ENCODE measurements around the gene IFNB1.

The IFNB1 gene

DNA sequence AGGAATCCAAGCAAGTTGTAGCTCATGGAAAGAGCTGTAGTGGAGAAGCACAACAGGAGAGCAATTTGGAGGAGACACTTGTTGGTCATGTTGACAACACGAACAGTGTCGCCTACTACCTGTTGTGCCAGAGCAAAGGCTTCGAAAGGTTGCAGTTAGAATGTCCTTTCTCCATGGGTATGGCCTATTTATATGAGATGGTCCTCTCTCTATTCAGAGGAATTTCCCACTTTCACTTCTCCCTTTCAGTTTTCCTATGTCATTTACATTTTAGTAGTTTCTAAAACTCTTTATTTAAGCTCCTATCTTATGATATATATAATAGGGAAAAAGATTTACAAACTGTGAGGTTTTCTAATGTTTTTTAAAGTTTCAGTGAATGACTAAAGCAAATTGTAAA, at the start of gene IFNB1:
IFNB1 (minus strand) TSS at position 162 of the 400 bp plus-strand sequence; CDS start at position 89, 73 bp downstream.
- Mint-ChIP-seq H3K4me1 (peaks cover 33% of the 10 kb centered on the region), H3K9me3 (no peaks in the 10 kb centered on the region), H3K36me3 (no peaks in the 10 kb centered on the region), H3K27ac (no peak within 1 kb of the TSS), H3K4me3 (no peak within 1 kb of the TSS), H3K27me3 (no peaks in the 10 kb centered on the region)

DNA sequence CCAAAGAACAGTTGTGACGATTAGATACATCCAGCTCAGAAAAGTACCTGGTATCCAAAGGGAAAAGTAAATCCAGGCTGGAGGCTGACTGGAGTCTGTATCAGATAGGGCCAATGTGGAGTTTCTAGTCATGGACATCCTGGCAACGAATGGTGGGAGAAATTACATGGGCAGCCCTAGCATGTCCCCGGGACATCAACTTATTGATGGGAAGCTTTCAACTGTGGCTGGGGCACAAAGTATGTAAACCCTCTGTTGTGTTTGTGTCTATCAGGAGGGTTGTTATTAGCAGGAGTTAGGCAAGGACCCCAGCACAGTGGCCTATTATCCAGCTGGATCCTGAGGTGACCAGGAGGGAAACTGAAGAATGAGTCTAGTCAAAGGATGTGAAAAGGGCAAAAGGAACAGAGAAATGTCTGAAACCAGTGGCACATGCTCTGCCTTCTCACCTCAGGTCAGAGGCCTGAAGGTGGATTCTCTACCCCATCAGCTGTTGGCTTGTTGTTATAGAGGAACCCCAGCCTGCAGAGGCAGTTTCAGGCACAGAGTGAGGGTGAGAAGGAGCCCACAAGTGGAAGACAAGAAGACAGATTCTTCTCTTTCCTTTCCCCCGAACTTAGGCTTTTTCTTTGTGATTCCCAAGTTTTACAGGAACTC, 44.0 kb upstream of the IFNB1 start:
- H3K4me1 Mint-ChIP-seq = no peaks in the 10 kb centered on the region
- peaks cover 5% of the 10 kb centered on the region for H3K27me3 Mint-ChIP-seq
- H3K9me3 Mint-ChIP-seq = no peaks in the 10 kb centered on the region
- no peaks in the 10 kb centered on the region for H3K36me3 Mint-ChIP-seq
- no peak overlapping the region for H3K4me3 Mint-ChIP-seq
- no peak overlapping the region for H3K27ac Mint-ChIP-seq

DNA sequence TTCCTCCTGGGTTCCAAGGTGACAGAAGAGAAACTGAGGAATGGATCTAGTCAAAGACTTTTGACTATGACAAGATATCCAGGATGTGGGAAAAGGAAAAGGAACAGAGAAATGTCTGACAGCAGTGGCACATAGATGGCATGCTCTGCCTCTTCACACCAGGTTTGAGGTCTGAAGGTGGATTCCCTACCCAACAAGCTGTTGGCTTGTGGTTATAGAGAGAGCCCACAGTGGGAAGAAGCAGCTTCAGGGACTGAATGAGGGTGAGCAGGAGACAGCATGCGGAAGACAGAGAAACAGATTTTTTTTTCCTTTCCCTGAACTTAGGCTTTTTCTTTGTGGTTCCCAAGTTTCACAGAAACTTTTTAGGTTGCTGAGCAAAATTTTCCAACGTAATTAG, 43.3 kb upstream of the IFNB1 start:
- no peak overlapping the region for H3K4me3 Mint-ChIP-seq
- peaks cover 1% of the 10 kb centered on the region for H3K27me3 Mint-ChIP-seq
- no peaks in the 10 kb centered on the region for H3K9me3 Mint-ChIP-seq
- no peak overlapping the region for H3K27ac Mint-ChIP-seq
- H3K36me3 Mint-ChIP-seq = no peaks in the 10 kb centered on the region
- no peaks in the 10 kb centered on the region for H3K4me1 Mint-ChIP-seq

DNA sequence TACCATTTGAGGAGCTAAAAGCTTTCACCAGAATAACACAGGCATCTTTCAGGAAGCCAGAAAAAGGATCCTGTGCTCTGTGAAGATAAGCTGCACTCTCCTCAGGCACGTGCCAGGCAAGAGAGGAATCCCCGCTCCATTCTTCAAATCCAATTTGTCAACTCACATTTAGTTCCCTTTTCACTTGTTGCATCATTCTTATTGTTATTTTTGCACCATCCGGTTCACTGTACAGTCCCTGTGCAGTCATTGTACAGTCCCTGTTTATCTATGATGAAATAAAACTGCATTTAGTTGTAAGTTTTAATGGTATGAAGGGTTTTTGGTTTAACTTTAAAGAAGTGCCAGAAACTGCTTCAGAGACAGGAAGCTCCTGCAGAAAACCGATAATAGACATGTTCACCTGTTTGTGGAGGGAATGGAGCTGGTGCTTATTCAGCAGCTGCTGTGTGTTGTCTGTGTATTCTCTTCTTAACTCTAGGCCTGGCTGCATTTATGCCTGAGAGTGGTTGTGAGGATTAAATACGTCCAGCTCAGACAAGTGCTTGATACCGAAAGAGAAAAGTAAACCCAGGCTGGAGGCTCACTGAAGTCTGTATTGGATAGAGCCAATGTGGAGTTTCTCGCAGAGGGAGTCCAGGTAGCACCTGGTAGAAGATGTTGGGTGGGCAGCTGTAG, 41.5 kb upstream of the IFNB1 start:
- no peak overlapping the region for H3K27ac Mint-ChIP-seq
- no peaks in the 10 kb centered on the region for H3K4me1 Mint-ChIP-seq
- H3K4me3 Mint-ChIP-seq = no peak overlapping the region
- peaks cover 1% of the 10 kb centered on the region for H3K27me3 Mint-ChIP-seq
- H3K9me3 Mint-ChIP-seq = no peaks in the 10 kb centered on the region
- no peaks in the 10 kb centered on the region for H3K36me3 Mint-ChIP-seq

DNA sequence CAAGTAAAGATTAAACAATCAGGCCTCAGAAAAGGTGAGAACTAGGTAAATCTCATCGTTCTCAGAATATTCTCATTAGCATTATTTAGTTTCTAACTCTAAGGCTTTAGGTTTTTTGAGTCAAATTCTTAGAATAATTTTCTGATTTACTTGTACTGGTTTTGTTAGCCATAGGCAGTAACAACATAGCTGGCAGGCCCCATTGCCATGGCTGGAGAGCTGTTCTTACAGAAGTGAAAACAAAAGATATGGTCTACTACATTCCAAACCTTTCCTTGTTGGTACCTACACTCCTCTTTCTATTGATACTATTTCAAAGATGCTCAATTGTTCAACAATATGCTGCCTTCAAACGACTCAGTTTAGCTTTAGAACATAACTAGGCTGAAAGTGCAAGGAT, 36.6 kb upstream of the IFNB1 start:
- Mint-ChIP-seq H3K27ac (no peak overlapping the region), H3K4me1 (no peaks in the 10 kb centered on the region), H3K36me3 (no peaks in the 10 kb centered on the region), H3K9me3 (no peaks in the 10 kb centered on the region), H3K4me3 (no peak overlapping the region), H3K27me3 (no peaks in the 10 kb centered on the region)

DNA sequence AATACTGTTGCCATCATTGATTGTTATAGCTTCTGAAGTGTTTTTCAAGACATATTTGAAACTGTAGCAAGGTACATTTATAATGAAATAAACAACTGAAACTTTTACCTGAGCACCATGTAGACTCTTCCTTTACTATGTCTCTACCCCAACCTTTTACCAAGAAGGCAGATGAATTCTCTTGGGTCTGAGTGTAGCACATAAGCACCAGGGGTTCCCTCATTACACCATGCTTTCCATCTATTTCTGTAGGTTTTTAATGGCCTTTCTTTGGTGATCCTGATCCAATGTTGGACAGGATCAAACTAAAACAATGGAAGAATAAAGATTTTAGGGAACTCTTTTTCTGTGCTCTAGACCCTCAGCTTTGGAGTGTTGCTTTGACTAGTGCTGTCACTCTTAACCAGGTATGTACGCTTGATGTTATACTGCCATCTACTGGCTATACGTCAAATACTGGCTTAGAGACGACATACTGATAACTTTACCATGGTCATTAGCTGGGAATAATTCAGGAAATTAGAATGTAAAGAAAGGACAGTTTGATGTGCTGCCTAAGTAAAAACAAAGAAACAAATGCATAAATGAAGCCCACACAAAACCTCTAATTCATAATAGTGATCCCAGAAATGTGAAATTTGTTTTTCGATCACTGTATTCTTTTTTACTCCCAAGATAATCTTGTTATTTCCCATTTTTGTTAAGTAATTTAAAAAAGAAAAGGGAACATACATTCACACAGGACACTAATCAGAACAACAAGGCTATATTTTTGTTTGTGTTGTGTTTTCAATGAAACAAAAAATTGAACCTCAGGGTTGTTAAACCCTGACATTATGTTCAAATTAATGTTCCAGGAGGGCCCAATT, 33.2 kb upstream of the IFNB1 start:
- Mint-ChIP-seq H3K36me3 (no peaks in the 10 kb centered on the region), H3K4me1 (no peaks in the 10 kb centered on the region), H3K9me3 (no peaks in the 10 kb centered on the region), H3K27me3 (peaks cover 2% of the 10 kb centered on the region), H3K27ac (no peak overlapping the region), H3K4me3 (no peak overlapping the region)

DNA sequence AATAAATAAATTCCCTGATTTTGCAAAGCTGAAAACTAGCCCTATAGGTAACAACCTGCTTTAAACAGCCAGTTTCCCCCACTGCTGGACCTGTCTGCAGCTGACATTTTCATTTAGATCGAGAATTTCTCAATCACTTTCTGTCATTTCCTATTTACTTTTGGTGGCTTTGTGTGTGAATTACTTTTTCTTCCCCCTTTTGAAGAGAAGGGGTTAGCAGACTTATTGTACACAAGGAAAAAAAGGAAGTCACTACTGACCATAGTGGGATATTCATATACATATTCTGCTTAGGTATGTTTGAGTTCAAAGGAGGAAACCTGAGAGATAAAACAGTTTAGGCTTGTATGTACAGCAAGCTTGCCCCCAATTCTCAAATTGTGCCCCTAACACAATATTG, 27.0 kb upstream of the IFNB1 start:
- no peaks in the 10 kb centered on the region for H3K36me3 Mint-ChIP-seq
- H3K4me3 Mint-ChIP-seq = no peak overlapping the region
- H3K4me1 Mint-ChIP-seq = peaks cover 7% of the 10 kb centered on the region
- no peaks in the 10 kb centered on the region for H3K9me3 Mint-ChIP-seq
- H3K27ac Mint-ChIP-seq = no peak overlapping the region
- peaks cover 2% of the 10 kb centered on the region for H3K27me3 Mint-ChIP-seq

DNA sequence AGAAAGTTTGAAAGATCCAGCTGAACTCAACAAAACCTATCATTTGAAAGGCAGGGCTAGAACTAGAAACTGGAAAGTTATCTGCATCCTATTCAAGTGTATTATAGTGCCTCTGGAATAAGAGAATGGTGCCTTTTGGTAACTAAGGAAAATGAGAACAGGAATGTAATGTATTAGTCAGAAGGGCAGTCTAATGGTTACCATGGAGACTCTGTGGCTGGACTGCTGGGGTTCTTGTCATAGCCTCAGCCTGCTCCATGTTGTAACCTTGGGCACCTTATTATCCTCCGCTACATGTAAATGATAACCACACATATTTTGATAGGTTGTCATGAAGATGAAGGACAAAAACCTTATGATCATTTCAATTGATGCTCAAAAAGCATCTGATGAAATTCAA, 24.6 kb upstream of the IFNB1 start:
- peaks cover 11% of the 10 kb centered on the region for H3K4me1 Mint-ChIP-seq
- no peaks in the 10 kb centered on the region for H3K36me3 Mint-ChIP-seq
- H3K27ac Mint-ChIP-seq = no peak overlapping the region
- peaks cover under 1% of the 10 kb centered on the region for H3K27me3 Mint-ChIP-seq
- no peaks in the 10 kb centered on the region for H3K9me3 Mint-ChIP-seq
- no peak overlapping the region for H3K4me3 Mint-ChIP-seq

DNA sequence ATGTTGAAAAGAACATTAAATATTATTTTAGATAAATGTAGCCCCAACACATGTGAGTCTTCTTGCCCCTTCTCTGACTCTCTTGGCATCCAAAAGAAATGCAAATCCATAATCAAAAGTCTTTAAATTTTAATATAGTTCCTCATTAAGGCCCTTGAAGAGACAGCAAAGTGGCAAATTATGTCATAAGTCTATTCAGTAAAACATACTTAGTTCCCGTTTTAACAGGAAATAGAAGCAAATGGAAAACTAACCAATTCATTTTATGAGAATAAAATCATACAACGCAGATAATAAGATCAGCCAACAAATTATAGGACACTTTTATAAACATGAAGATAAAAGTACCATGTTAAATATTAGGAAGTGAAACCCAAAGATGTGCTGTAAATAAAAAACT, 20.1 kb upstream of the IFNB1 start:
- Mint-ChIP-seq H3K27ac (no peak overlapping the region), H3K4me3 (no peak overlapping the region), H3K27me3 (no peaks in the 10 kb centered on the region), H3K4me1 (peaks cover 33% of the 10 kb centered on the region), H3K9me3 (no peaks in the 10 kb centered on the region), H3K36me3 (no peaks in the 10 kb centered on the region)

DNA sequence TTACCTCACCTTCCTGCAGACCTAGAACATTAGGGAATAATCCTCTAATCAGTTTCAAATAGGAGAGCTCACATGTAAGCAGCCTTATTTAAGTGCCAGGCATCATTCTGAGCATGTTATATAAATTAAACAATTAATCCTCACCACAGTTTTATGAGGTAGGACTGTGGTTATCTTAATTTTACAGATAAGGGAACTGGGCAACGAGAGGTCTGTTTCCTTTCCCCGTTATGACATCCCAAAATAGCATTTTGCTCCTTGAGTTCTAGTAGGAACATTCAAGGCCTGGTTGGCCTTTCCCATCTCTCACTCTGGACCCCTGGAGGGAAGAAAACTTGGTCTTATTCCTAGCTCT, 19.1 kb upstream of the IFNB1 start:
- Mint-ChIP-seq H3K36me3 (no peaks in the 10 kb centered on the region), H3K27me3 (no peaks in the 10 kb centered on the region), H3K4me1 (peaks cover 40% of the 10 kb centered on the region), H3K27ac (peak overlapping the region; percentile 86), H3K9me3 (no peaks in the 10 kb centered on the region), H3K4me3 (peak overlapping the region; percentile 72)

DNA sequence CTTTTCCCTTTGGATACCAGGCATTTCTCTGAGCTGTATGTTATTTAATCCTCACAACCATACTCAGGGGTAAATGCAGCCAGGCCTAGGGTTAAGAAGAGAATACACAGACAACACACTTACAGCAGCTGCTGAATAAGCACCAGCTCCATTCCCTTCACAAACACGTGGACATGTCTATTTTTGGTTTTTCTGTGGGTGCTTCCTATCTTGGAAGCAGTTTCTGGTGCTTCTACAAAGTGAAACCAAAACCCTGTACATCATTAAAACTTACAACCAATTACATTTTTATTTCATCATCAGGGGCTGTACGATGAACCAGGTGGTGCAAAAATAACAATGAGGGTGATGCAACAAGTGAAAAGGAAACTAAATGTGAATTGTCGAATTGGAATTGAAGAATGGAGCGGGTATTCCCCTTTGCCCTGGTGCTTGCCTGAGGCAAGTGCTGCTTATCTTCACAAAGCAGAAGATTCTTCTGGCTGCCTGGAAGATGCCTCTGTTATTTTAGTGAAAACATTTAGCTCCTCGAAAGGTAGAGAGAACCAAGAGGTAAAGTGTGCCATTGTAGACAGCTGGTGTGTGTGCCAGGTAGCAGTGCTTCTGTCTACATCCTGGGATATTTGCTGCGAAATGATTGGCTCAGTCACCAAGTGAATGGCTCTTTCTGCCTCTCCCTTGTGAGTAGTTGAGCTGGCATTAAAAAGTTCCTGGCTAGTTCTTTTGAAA, 18.6 kb upstream of the IFNB1 start:
- H3K4me3 Mint-ChIP-seq = peak overlapping the region; percentile 72
- H3K36me3 Mint-ChIP-seq = no peaks in the 10 kb centered on the region
- H3K9me3 Mint-ChIP-seq = no peaks in the 10 kb centered on the region
- H3K27ac Mint-ChIP-seq = peak overlapping the region; percentile 86
- peaks cover 45% of the 10 kb centered on the region for H3K4me1 Mint-ChIP-seq
- no peaks in the 10 kb centered on the region for H3K27me3 Mint-ChIP-seq

DNA sequence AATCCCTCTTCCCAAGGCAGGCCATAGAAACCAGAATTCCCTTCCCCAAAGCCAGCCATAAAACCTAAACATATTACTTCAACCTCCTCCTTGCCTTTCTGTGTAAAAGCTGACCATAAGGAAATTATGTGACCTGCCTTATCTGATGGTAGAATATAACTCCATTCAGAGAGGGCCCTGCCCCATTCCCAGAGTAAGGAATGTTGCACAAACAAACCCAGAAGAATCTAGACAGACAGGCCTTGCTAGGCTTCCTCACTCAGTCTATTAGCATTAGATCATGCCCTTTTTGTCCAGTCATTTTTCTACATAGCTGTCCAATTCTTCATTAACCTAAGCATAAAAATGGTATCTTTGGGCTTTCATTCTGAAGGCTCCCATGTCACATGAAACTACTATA, 17.8 kb upstream of the IFNB1 start:
- H3K27ac Mint-ChIP-seq = peak overlapping the region; percentile 86
- no peaks in the 10 kb centered on the region for H3K9me3 Mint-ChIP-seq
- no peaks in the 10 kb centered on the region for H3K36me3 Mint-ChIP-seq
- no peaks in the 10 kb centered on the region for H3K27me3 Mint-ChIP-seq
- no peak overlapping the region for H3K4me3 Mint-ChIP-seq
- peaks cover 45% of the 10 kb centered on the region for H3K4me1 Mint-ChIP-seq

DNA sequence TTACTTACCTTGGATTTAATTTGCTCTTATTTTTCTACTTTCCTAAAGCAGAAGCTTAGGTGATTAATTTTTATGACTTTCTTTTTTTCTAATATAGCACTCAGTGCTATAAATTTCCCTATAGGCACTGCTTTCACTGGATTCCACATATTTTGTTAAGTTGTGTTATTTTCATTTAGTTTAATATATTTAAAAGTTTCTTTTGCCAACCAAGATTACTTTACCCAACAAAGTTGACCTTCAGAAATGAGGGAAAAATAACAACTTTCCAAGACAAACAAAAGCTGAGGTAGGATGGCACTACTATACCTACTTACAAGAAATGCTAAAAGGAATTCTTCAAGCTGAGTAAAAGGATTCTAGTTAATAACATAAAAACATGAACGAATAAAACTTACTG, 8.8 kb upstream of the IFNB1 start:
- Mint-ChIP-seq H3K27ac (no peak overlapping the region), H3K4me1 (peaks cover 25% of the 10 kb centered on the region), H3K27me3 (no peaks in the 10 kb centered on the region), H3K36me3 (peaks cover 2% of the 10 kb centered on the region), H3K9me3 (peaks cover 5% of the 10 kb centered on the region), H3K4me3 (no peak overlapping the region)

DNA sequence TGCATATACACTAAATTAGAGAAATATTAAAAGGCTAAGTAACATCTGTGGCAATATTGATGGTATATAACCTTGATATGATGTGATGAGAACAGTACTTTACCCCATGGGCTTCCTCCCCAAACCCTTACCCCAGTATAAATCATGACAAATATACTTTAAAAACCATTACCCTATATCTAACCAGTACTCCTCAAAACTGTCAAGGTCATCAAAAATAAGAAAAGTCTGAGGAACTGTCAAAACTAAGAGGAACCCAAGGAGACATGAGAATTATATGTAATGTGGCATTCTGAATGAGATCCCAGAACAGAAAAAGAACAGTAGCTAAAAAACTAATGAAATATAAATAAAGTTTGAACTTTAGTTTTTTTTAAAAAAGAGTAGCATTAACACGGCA, 7.3 kb upstream of the IFNB1 start:
- Mint-ChIP-seq H3K27me3 (no peaks in the 10 kb centered on the region), H3K4me3 (no peak overlapping the region), H3K9me3 (peaks cover 5% of the 10 kb centered on the region), H3K4me1 (peaks cover 31% of the 10 kb centered on the region), H3K36me3 (peaks cover 2% of the 10 kb centered on the region), H3K27ac (no peak overlapping the region)

DNA sequence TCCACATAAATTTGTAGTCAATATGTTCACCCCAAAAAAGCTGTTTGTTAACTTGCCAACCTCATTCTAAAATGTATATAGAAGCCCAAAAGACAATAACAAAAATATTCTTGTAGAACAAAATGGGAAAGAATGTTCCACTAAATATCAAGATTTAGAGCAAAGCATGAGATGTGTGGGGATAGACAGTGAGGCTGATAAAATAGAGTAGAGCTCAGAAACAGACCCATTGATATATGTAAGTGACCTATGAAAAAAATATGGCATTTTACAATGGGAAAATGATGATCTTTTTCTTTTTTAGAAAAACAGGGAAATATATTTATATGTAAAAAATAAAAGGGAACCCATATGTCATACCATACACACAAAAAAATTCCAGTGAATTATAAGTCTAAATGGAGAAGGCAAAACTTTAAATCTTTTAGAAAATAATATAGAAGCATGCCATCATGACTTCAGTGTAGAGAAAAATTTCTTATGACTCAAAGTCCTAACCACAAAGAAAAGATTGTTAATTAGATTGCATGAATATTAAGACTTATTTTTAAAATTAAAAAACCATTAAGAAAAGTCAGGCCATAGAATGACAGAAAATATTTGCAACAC, 6.6 kb upstream of the IFNB1 start:
- Mint-ChIP-seq H3K4me3 (no peak overlapping the region), H3K27me3 (no peaks in the 10 kb centered on the region), H3K4me1 (peaks cover 31% of the 10 kb centered on the region), H3K36me3 (peaks cover 2% of the 10 kb centered on the region), H3K9me3 (peaks cover 5% of the 10 kb centered on the region), H3K27ac (no peak overlapping the region)
